SK-N-SH (cell line): Measurements from ENCODE around the gene C10orf143. TPM values are rescaled to one million over a fixed set of nuclear protein-coding genes. Genes with fewer than 3 reads are reported as not detected.

Experiments used
- CTCF ChIA-PET: fragments of 300-600, 350-600 bp; formaldehyde crosslinking; extraction: SDS; loops from one replicate; lab custom pipeline; 2021; lab: Yijun Ruan, JAX
- POLR2A ChIA-PET: fragments of 350-600 bp; sonication (Branson Sonifier 250); formaldehyde crosslinking; extraction: SDS; loops from one replicate; lab custom pipeline; 2020; ENCODE audit warnings: antibody characterized with exemption, inconsistent platforms; lab: Yijun Ruan, JAX
- DNase-seq: peaks from one replicate; pipeline ENCODE4 v3.0.0; 2012
- H2AFZ ChIP-seq: fragments of 200-600 bp; sonication (generic); 2 replicates; pipeline ENCODE4 v1.8.1; 2016; ENCODE audit warnings: antibody characterized with exemption, mild to moderate bottlenecking, low read depth
- H3F3A ChIP-seq: fragments of 200-600 bp; sonication (generic); replicated peaks from 2 replicates; pipeline ENCODE3; 2016; ENCODE audit warnings: antibody characterized with exemption, mild to moderate bottlenecking; ENCODE audit not compliant: insufficient read depth
- H3K27ac ChIP-seq, 2 experiments: fragments of 200-500 bp in 1 of 2; fragments of 200-600 bp in 1 of 2; sonication (Bioruptor generic) in 1 of 2; sonication (generic), shearing (Covaris generic) in 1 of 2; 2 replicates each; pipeline versions ENCODE4 v1.5.1 to v1.6.1; 2014 to 2016; ENCODE audit warnings: low read depth in 2 of 2, inconsistent platforms in 1 of 2, low read length in 1 of 2, mild to moderate bottlenecking in 1 of 2, mixed read lengths in 1 of 2
- H3K27me3 ChIP-seq: fragments of 200-600 bp; sonication (generic), shearing (Covaris generic); 2 replicates; pipeline ENCODE4 v1.6.1; 2016; ENCODE audit warnings: mixed run types; ENCODE audit not compliant: insufficient read depth
- H3K36me3 ChIP-seq, 2 experiments: fragments of 200-500 bp in 1 of 2; fragments of 200-600 bp in 1 of 2; sonication (Bioruptor generic) in 1 of 2; sonication (generic) in 1 of 2; replicated peaks in 1 of 2; 2 replicates each; pipeline versions ENCODE3 to v1.5.1; 2014 to 2016; ENCODE audit warnings: low read length in 1 of 2, mild to moderate bottlenecking in 1 of 2; ENCODE audit not compliant: insufficient read depth in 2 of 2, control insufficient read depth in 1 of 2
- H3K4me1 ChIP-seq, 2 experiments: fragments of 200-500 bp in 1 of 2; fragments of 200-600 bp in 1 of 2; sonication (Bioruptor generic) in 1 of 2; sonication (generic), shearing (Covaris generic) in 1 of 2; 2 replicates each; pipeline versions ENCODE4 v1.5.1 to v1.6.1; 2014 to 2016; ENCODE audit warnings: low read depth in 1 of 2, low read length in 1 of 2, mixed run types in 1 of 2; ENCODE audit not compliant: insufficient read depth in 2 of 2, control insufficient read depth in 1 of 2
- H3K4me2 ChIP-seq: fragments of 200-600 bp; sonication (generic), shearing (Covaris generic); 2 replicates; pipeline ENCODE4 v1.6.1; 2017; ENCODE audit warnings: mixed run types
- H3K4me3 ChIP-seq, 2 experiments: fragments of 200-500 bp in 1 of 2; fragments of 200-600 bp in 1 of 2; sonication (Bioruptor generic) in 1 of 2; sonication (generic), shearing (Covaris generic) in 1 of 2; 2 replicates each; pipeline versions ENCODE4 v1.5.1 to v1.8.1; 2014 to 2016; ENCODE audit warnings: low read depth in 2 of 2, inconsistent platforms in 1 of 2, low read length in 1 of 2, mild to moderate bottlenecking in 1 of 2, mixed read lengths in 1 of 2, moderate library complexity in 1 of 2
- H3K79me2 ChIP-seq: fragments of 200-600 bp; sonication (generic); 2 replicates; pipeline ENCODE4 v1.8.1; 2017; ENCODE audit warnings: mild to moderate bottlenecking; ENCODE audit not compliant: insufficient read depth
- H3K9ac ChIP-seq: fragments of 200-600 bp; sonication (generic); 2 replicates; pipeline ENCODE4 v1.6.1; 2017; ENCODE audit warnings: mixed run types
- H3K9me2 ChIP-seq: fragments of 200-600 bp; sonication (generic); 2 replicates; pipeline ENCODE4 v1.6.1; 2017; ENCODE audit warnings: mixed run types
- H3K9me3 ChIP-seq: fragments of 200-600 bp; sonication (generic); 2 replicates; pipeline ENCODE4 v1.6.1; 2017; ENCODE audit warnings: mixed run types, mild to moderate bottlenecking, moderate library complexity
- H4K20me1 ChIP-seq: fragments of 200-600 bp; sonication (generic); 2 replicates; pipeline ENCODE4 v1.6.1; 2017; ENCODE audit warnings: mild to moderate bottlenecking, mixed run types; ENCODE audit not compliant: insufficient read depth
- ELF1 ChIP-seq: IDR thresholded peaks from 2 replicates; pipeline ENCODE4 v1.4.0; 2012
- EP300 ChIP-seq, 2 experiments: IDR thresholded peaks; 2 replicates each; pipeline versions ENCODE4 v1.4.0 to v1.6.1; 2012; ENCODE audit warnings: borderline replicate concordance in 1 of 2, low read depth in 1 of 2, low read length in 1 of 2
- EZH2phosphoT487 ChIP-seq: fragments of 200-600 bp; sonication (generic); IDR thresholded peaks from 2 replicates; pipeline ENCODE4 v1.6.1; 2017; ENCODE audit warnings: low read depth, mixed run types, mild to moderate bottlenecking, antibody characterized with exemption, moderate library complexity, borderline replicate concordance
- FOSL2 ChIP-seq: IDR thresholded peaks from 2 replicates; pipeline ENCODE4 v1.4.0; 2012; ENCODE audit warnings: low read depth, mild to moderate bottlenecking, moderate library complexity, borderline replicate concordance
- FOXJ3 ChIP-seq: sonication (generic); formaldehyde crosslinking; IDR thresholded peaks from 2 replicates; pipeline ENCODE4 v1.5.1; 2020; ENCODE audit warnings: mild to moderate bottlenecking, missing genetic modification reagents
- GABPA ChIP-seq: IDR thresholded peaks from 2 replicates; pipeline ENCODE4 v1.4.0; 2012; ENCODE audit warnings: low read depth, mild to moderate bottlenecking
- GATA2 ChIP-seq: sonication (generic); formaldehyde crosslinking; IDR thresholded peaks from 2 replicates; pipeline ENCODE4 v1.5.0; 2020; ENCODE audit warnings: mild to moderate bottlenecking, missing genetic modification reagents
- IRF3 ChIP-seq: fragments of 150-350 bp; IDR thresholded peaks from 2 replicates; pipeline ENCODE4 v1.6.1; 2016; ENCODE audit warnings: mild to moderate bottlenecking, low read depth, low read length
- JUND ChIP-seq: IDR thresholded peaks from 2 replicates; pipeline ENCODE4 v1.4.0; 2012
- MEF2A ChIP-seq: IDR thresholded peaks from 2 replicates; pipeline ENCODE4 v1.4.0; 2012; ENCODE audit warnings: low read depth, borderline replicate concordance
- PBX3 ChIP-seq: IDR thresholded peaks from 2 replicates; pipeline ENCODE4; 2012
- POLR2AphosphoS5 ChIP-seq: IDR thresholded peaks from 2 replicates; pipeline ENCODE4 v1.6.1; 2012; ENCODE audit warnings: low read depth, low read length
- RXRA ChIP-seq: IDR thresholded peaks from 2 replicates; pipeline ENCODE4 v1.4.0; 2012; ENCODE audit warnings: low read depth, mild to moderate bottlenecking, borderline replicate concordance
- SIN3A ChIP-seq: IDR thresholded peaks from 2 replicates; pipeline ENCODE4 v1.6.1; 2012; ENCODE audit warnings: low read depth, mild to moderate bottlenecking, low read length, moderate library complexity, borderline replicate concordance
- TEAD4 ChIP-seq: IDR thresholded peaks from 2 replicates; pipeline ENCODE4 v1.4.0; 2012; ENCODE audit warnings: mild to moderate bottlenecking, borderline replicate concordance; ENCODE audit not compliant: insufficient read depth
- USF1 ChIP-seq: IDR thresholded peaks from 2 replicates; pipeline ENCODE4 v1.4.0; 2012; ENCODE audit warnings: low read depth, borderline replicate concordance
- YY1 ChIP-seq: IDR thresholded peaks from 2 replicates; pipeline ENCODE4 v1.4.0; 2012; ENCODE audit warnings: low read depth, mild to moderate bottlenecking
- WGBS: methylation state at CpG from one replicate; pipeline ENCODE4 v1.1.6; 2017; ENCODE audit warnings: low lambda C conversion rate; 5-methylcytosine and 5-hydroxymethylcytosine counted together
- polyA plus RNA-seq, 3 experiments: library from polyadenylated mRNA; depleted of rRNA; stranded (reverse); fragments of >200 nt; gene quantifications; 2 replicates each; pipeline ENCODE4 v1.2.3, GENCODE V29; 2012
- TF ChIP-seq, protein P1 (sequence below): fragments of 200-600 bp; sonication (generic); IDR thresholded peaks from 2 replicates; pipeline ENCODE4 v1.6.1; 2017; ENCODE audit warnings: antibody characterized with exemption, mild to moderate bottlenecking, moderate library complexity
- TF ChIP-seq, protein P2 (sequence below): fragments of 150-350 bp; IDR thresholded peaks from 2 replicates; pipeline ENCODE4 v1.6.1; 2017; ENCODE audit warnings: antibody characterized with exemption, low read length, low read depth, borderline replicate concordance

The C10orf143 gene
- polyA plus RNA-seq, 1 of the 3 experiments (the other 2 are of a cell fraction): 2.2 TPM

- H3K9ac ChIP-seq: no peak overlapping the region
- 56% methylated on average over 14 of the region's 27 CpGs for whole genome bisulfite sequencing
- POLR2A ChIA-PET: no interaction called here
Measured at GRCh38 chr10:130027716-130028464, 82.7 kb downstream of the C10orf143 start.

GRCh38 chr10:130026670-130027456, 83.8 kb downstream of the C10orf143 start:
- no peak for DNase-seq
- no peaks in the 10 kb centered on the region for H3K36me3 ChIP-seq
- H3K79me2 ChIP-seq: no peaks in the 10 kb centered on the region
- CTCF ChIA-PET: no interaction called here
- no peaks in the 10 kb centered on the region for H3K27me3 ChIP-seq
- no peak overlapping the region for H2AFZ ChIP-seq
- no peak overlapping the region for H3K4me3 ChIP-seq
- POLR2A ChIA-PET: no interaction called here
- no peaks in the 10 kb centered on the region for H3F3A ChIP-seq
- 71% methylated on average over 29 of the region's 30 CpGs for WGBS
- H4K20me1 ChIP-seq: no peaks in the 10 kb centered on the region
- no peak overlapping the region for H3K27ac ChIP-seq
- peaks cover 0 to 5% of the 10 kb centered on the region in 2 experiments; a peak in 1 of 4 replicates for H3K4me1 ChIP-seq
- TF ChIP-seq ELF1 (no peak), JUND (no peak), RXRA (no peak), IRF3 (no peak), FOSL2 (no peak), FOXJ3 (no peak), PBX3 (no peak), EP300 (IDR thresholded peaks at IDR 0.05; ENCODE audit: borderline replicate concordance in 1 of 2, low read depth in 1 of 2, low read length in 1 of 2) (no peak), POLR2AphosphoS5 (no peak), USF1 (no peak), YY1 (no peak), SIN3A (no peak), GATA2 (CRISPR knock-in tag) (no peak), MEF2A (no peak), GABPA (no peak), TEAD4 (no peak), EZH2phosphoT487 (no peak)
- TF ChIP-seq, protein P1, sequence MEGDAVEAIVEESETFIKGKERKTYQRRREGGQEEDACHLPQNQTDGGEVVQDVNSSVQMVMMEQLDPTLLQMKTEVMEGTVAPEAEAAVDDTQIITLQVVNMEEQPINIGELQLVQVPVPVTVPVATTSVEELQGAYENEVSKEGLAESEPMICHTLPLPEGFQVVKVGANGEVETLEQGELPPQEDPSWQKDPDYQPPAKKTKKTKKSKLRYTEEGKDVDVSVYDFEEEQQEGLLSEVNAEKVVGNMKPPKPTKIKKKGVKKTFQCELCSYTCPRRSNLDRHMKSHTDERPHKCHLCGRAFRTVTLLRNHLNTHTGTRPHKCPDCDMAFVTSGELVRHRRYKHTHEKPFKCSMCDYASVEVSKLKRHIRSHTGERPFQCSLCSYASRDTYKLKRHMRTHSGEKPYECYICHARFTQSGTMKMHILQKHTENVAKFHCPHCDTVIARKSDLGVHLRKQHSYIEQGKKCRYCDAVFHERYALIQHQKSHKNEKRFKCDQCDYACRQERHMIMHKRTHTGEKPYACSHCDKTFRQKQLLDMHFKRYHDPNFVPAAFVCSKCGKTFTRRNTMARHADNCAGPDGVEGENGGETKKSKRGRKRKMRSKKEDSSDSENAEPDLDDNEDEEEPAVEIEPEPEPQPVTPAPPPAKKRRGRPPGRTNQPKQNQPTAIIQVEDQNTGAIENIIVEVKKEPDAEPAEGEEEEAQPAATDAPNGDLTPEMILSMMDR: no peak
- TF ChIP-seq, all 33 proteins: peak for 0
- Histone ChIP-seq H3K4me2 (no peak overlapping the region), H3K9ac (no peak overlapping the region), H3K9me3 (no peaks in the 10 kb centered on the region), H3K9me2 (no peaks in the 10 kb centered on the region)

More at GRCh38 chr10:130027716-130028464, 82.7 kb downstream of the C10orf143 start:
- no peaks in the 10 kb centered on the region for H3K36me3 ChIP-seq
- TF ChIP-seq TEAD4: no peak
- TF ChIP-seq, protein P2, sequence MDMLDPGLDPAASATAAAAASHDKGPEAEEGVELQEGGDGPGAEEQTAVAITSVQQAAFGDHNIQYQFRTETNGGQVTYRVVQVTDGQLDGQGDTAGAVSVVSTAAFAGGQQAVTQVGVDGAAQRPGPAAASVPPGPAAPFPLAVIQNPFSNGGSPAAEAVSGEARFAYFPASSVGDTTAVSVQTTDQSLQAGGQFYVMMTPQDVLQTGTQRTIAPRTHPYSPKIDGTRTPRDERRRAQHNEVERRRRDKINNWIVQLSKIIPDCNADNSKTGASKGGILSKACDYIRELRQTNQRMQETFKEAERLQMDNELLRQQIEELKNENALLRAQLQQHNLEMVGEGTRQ: no peak
- no peak for TF ChIP-seq MEF2A
- no peak for TF ChIP-seq RXRA
- H3F3A ChIP-seq: no peaks in the 10 kb centered on the region
- H3K9me3 ChIP-seq: no peaks in the 10 kb centered on the region
- H3K27ac ChIP-seq: no peak overlapping the region
- no peaks in the 10 kb centered on the region for H3K27me3 ChIP-seq
- H3K79me2 ChIP-seq: no peaks in the 10 kb centered on the region
- no peaks in the 10 kb centered on the region for H4K20me1 ChIP-seq
- no peak overlapping the region for H2AFZ ChIP-seq
- H3K4me1 ChIP-seq: peaks cover 0 to 5% of the 10 kb centered on the region in 2 experiments; a peak in 1 of 4 replicates
- H3K4me2 ChIP-seq: no peak overlapping the region
- H3K4me3 ChIP-seq: no peak overlapping the region
- CTCF ChIA-PET: interaction anchor here (1.0 kb wide), 1 partner anchor 56 kb away, joined by 4 read pairs; no protein-coding TSS in a partner anchor
- H3K9me2 ChIP-seq: no peaks in the 10 kb centered on the region
- DNase-seq: peak; percentile 80
